Left lobe of liver (tissue), 2 donors: ENCODE measurements around the gene SIRT4. TPM values are rescaled to one million over a fixed set of nuclear protein-coding genes. Genes with fewer than 3 reads are reported as not detected.

Experiments used
- ATAC-seq: fragments of 200-7000 bp; cut with Tn5 transposase; one replicate; pipeline ENCODE4 v1.9.1; 2020; ENCODE audit warnings: mild to moderate bottlenecking, moderate library complexity
- DNase-seq: peaks from one replicate; pipeline ENCODE4 v3.0.0-alpha.2; 2020; ENCODE audit warnings: low spot score
- total RNA-seq: library from RNA; stranded (reverse); gene quantifications from one replicate; pipeline ENCODE4 v1.2.1, GENCODE V29; 2021
- donor health status: DM: no; HTN: no; CAD: no; lungs with moderate emphysema.
- donor health status: DM: no; HTN: yes; CAD: no.

Gene SIRT4
- total RNA-seq, 1 donor from 2014 or later = 3.4 TPM

DNA sequence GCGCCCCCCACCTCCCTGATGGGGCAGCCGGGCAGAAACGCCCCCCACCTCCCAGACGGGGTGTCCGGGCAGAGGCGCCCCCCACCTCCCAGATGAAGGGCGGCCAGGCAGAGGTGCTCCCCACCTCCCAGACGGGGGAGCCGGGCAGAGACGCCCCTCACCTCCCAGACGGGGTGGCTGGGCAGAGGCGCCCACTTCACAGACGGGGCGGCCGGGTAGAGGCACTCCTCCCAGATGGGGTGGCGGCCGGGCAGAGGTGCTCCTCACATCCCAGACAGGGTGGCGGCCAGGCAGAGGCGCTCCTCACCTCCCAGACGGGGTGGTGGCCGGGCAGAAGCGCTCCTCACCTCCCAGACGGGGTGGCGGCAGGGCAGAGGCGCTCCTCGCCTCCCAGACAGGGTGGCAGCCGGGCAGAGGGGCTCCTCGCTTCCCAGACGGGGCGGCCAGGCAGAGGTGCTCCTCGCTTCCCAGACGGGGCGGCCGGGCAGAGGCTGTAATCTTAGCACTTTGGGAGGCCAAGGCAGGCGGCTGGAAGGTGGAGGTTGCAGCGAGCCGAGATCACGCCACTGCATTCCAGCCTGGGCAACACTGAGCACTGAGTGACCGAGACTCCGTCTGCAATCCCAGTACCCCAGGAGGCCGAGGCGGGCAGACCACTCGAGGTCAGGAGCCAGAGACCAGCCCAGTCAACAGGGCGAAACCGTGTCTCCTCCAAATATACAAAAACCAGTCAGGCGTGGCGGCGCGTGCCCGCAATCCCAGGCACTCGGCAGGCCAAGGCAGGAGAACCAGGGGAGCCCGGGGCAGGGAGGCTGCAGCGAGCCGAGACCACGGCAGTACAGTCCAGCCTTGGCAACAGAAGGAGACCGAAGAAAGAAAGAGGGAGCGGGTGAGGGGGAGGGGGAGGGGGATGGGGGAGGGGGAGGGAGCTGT lies 23.7 kb upstream of the SIRT4 start:
- DNase-seq (no peak), ATAC-seq (no peak)

DNA sequence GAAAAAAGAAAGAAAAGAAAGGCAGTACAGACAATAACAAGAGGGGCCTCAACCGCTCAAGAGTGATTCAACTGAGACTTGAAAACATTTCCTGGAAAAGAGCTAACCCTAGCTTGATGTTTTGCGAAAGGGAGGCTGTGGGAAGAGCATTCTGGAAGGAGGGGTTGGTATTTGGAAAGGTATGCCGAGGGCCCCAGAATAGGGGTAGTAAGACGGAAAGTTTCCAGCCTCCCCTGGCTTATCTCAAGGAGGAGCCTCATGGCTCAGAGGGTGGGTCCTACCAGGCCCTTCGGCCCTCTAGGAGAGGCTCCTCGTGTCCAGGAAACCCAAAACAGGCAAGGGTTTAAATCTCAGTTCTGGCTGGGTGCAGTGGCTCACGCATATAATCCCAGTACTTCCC lies 18.8 kb upstream of the SIRT4 start:
- ATAC-seq = no peak
- DNase-seq = no peak

DNA sequence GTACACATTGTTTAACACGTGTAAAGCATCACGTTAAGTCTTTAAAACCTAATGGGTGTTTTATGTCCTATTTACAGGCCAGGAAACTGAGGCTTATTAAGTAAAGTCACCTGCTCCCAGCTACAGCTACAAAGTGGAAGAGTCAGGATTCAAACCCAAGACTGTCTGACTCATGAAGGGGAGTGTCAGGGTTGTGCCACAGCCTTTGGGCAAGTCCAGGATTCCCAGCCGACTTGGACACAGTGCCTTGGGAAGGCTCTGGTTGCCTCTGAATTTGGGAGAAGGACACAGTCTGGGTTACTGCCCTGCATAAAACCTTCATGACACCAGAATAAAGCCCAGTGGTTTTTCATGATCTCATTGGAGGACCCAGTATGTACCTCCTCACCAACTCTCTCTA lies 17.7 kb upstream of the SIRT4 start:
- no peak for ATAC-seq
- DNase-seq = no peak

DNA sequence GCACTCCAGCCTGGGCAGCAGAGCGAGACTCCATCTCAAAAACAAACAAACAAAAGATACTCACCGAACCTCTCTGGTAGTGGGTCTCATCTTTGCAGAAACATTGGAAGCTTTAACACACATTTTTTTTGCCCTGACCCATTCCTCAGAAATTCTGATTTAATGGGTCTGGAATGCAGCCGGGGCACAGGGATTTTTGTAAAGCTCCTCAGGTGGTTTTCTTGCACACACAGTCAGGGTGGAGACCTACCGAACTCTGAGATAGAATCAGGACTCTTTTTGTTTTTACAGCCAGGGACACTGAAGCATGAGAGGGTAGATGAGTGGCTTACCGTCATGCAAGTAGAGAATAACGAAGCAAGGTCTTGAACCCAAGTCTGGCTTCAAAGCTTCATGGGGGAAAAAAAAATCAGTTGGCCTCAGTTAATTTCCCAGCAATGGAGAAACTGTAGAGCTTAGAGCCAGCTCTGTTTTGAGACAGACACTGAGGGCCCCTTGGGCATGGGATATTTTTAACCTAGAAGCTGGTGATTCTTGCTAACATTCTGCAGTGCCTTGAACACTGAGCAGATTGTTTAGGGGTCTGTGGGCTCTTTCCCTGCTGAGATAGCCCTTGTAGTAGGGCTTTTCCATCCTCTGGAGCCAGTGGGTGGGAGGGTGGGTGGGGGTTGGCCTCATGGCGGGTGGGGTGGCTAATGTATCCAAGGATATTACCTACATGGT lies 15.2 kb upstream of the SIRT4 start:
- DNase-seq (no peak), ATAC-seq (no peak)

DNA sequence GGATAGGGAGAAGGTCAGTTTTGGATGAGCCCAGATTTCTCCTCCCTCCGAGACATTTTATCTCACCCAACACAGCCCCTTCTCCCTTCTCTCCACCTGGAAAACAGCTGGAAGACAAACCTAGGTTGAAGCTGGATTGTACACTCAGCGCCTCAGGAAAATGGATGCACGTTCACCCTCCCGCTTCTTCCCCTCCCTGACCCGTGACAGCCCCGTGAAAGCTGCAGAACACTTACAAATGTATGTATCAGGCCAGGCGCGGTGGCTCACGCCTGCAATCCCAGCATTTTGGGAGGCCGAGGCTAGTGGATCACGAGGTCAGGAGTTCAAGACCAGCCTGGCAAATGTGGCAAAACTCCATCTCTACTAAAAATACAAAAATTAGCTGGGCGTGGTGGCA lies 14.6 kb upstream of the SIRT4 start:
- ATAC-seq (no peak), DNase-seq (no peak)

DNA sequence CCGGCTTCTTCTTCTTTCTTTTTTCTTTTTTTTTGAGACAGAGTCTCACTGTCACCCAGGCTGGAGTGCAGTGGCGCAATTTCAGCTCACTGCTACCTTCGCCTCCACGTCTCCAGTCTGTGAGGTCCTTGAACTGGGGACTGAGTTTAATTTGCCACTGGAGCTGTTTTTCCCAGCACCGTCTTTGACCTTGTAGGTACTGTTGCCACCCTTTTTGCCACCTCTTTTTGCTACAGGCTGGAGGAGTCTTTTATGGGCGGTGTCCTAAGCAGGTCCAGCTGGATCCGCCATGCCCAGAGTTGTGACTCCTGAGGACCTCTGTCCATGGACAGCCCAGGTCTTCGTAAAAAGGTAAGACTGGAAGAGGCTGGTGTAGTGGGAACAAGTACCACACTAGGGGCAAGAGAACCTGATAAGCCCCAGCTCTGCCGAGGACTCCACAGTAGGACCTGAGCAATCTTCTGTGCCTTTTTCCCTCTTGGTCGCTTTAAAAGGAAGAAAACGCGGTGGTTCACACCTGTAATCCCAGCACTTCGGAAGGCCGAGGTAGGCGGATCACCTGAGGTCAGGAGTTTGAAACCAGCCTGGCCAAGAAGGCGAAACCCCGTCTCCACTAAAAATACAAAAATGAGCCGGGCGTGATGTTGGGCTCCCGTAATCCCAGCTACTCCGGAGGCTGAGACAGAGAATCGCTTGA lies 11.4 kb upstream of the SIRT4 start:
- ATAC-seq (peak; percentile 11), DNase-seq (peak; percentile 57)

DNA sequence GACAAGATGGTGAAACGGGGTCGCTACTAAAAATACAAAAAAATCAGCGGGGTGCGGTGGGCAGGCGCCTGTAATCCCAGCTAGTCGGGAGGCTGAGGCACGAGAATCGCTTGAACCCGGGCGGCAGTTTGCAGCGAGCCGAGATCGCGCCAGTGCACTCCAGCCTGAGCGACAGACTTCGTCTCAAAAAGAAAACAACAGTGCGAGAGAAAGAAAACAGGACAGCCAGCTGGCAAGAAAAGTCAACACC lies 9.8 kb upstream of the SIRT4 start:
- peak; percentile 3 for ATAC-seq
- DNase-seq = no peak

DNA sequence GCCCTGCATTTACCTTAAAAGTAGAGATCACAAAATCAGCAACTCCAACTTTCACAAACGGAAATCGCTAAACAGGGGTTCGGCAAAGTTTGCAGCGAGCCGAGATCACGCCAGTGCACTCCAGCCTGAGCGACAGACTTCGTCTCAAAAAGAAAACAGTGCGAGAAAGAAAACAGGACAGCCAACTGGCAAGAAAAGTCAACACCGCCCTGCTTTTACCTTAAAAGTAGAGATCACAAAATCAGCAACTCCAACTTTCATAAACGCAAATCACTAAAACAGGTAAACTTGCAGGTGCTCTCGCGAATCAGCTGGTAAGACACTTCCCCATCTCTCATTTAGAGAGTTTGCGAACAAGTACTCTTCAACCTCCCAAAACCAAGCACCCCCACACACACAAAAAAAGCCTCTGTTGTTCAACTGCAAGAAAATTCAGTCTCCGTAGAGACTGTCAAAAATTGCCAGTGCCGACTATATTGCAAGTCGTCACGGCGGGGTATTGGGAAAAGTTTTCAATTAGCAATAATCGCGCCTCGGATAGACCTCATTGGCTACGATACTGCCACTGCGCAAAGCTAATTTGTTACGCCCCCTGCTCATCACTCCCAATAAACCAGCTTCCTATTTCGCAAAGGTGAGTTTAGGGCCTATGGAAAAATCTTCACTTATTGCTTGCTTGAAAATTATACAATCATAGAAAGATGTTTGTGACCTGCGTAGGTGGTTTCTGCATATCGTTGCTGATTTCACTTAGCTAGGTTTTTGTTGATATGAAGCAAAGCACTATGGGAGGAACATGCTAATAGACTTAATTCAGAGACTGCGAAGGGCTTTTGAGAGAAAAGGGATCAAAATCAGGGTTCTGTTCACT lies 9.2 kb upstream of the SIRT4 start, which contains the start of gene RNU4-1:
TSS of gene RNU4-1 (minus strand) at position 577 of the 871 bp plus-strand sequence.
- DNase-seq = peak; percentile 81
- peak; percentile 57 for ATAC-seq

DNA sequence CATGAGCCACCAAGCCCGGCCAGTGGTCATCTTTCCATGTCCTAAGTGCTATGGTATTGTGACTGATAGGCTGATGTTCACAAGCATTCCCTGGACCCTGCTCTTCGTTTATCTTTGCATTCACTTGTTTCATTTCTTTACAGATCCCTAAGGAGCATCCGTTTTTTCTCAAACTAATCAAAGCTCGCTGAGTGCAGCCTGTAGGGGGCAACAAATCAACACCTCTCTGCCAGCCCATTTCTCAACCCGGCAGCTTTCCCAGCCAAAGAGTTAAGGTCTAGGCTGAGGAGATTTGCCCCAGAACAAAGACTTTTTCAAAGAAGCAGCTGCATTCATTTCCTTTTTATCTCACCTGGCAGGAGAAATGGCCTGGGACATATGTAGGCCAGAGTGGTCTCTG lies 12.1 kb downstream of the SIRT4 start:
- DNase-seq (no peak), ATAC-seq (no peak)

DNA sequence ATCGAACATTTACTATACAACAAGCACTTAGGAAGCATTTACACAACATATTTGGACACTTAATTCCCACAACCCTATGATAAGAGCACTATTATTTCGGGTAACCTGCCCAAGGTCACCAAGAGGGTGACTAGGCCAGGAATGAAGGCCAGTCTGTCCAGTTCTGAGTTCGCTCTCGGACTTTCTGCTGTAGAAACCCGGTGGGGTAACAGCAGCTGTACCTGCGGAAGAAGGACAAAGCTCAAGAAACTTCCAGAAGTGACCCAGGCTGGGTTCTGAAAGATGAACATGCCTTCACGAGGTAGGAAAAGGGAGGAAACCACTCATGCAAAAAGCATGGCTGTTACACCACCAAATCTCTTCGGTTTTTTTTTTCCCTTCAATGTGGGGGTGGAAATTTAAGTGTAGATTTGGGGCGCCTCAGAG lies 14.7 kb downstream of the SIRT4 start:
- DNase-seq (peak; percentile 62), ATAC-seq (peak; percentile 48)

DNA sequence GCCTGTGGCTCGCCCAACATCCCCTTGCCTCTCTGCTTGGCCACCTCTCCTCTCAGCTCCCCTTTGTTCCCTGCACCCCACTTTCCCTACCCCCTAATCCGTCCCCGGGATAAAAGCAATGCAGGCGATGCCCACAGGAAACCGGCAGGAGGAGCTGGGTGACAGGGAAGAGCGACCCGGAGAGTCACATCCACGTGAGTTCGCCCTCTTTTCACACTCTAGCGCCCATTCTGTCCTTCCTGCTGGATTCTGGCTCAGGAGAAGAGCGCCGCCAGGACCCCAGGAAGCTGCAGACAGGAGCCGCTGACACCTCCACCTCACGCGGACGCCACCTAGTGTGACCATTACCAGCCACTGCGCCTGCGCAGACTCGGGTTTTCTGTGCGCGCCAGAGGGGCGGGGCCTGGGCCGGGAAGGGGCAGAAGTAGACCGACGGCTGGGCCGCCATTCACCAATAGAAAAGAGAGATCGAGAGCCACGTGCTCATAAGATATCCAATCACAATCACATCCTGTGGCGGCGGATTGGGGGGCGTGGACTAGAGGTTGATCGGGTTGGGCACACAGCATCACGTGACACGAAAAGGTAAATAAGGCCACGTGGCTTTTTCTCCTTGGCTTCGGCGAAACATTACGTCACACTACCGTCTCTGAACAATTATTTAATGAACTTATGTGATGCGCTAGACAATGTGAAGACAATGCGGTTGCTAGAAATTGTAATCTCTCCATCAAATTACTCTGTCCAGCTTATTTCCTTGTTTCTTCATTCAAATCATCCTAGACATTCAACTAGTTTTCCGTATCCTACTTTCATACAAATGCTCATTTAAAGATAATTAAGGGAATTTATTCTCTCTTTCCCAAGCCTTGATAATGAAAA lies 15.3 kb downstream of the SIRT4 start:
- DNase-seq (peak; percentile 100), ATAC-seq (peak; percentile 90)

DNA sequence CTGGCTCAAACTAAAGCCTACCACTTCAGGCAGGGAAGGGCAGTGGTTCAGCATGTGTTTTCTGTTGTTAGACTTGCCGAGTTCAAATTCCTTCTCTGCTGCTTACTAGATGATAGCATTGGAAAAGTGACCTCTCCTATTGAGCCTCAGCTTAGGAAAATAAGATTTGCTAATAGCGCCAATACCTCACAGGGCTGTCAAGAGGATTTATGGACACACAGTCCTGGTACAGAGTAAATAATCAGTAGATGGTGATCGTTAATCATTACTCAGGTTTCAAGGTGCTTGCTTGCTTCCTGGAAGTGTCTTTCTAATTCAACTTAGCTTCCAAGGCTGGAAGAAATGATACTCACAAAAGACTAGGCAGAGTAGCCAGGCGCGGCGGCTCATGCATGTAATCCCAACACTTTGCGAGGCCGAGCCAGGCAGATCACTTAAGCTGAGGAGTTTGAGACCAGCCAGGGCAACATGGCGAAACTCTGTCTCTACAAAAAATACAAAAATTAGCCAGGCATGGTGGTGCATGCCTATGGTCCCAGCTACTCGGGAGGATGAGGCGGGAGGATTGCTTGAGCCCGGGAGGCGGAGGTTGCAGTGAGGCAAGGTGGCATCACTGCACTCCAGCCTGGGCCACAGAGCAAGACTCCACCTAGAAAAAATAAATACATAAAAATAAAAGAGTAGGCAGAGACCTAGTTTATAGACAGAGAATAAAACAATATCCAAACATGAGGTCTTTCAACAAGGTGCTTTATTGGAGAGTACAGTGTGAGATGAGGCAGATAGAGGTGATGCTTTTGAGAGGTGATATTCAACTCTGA lies 19.5 kb downstream of the SIRT4 start:
- peak; percentile 19 for ATAC-seq
- DNase-seq = no peak

DNA sequence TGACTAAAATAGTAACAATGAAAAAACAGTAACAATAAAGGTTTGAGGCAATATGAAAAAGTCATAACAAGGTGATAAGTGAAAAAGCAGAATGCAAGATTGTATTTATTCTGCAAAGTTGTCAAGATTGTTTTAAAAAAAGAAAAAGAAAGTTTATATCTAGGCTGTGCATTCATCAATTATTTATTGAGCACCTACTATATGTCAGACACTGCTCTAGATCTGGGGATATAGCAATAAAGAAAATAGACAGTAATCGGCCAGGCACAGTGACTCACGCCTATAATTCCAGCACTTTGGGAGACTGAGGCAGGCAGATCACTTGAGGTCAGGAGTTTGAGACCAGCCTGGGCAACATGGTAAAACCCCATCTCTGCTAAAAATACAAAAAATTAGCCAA lies 21.7 kb downstream of the SIRT4 start:
- DNase-seq = no peak
- ATAC-seq = no peak

DNA sequence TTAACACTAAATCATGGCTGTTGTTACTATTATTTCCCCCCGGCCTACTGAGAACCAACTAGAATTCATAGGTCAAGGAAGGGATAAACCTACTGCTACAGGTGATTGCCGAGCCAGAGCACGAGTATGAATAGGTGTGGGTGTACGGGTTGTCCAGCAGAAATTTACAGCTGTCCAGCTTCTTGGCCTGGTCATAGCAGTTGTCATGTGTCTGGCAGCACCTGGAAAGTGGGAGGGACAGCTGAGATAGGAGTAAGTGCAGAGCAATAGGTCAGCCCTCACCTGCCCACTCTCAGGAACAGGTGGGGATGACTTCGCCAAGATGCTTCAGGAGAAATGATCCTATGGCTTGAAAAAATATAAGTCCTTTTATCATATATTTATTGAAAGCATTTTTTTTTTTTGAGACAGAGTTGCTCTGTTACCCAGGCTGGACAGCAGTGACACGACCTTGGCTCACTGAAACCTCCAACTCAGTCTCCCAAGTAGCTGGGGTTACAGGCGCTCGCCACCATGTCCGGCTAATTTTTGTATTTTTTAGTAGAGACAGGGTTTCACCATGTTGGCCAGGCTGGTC lies 22.8 kb downstream of the SIRT4 start:
- ATAC-seq = peak; percentile 77
- peak; percentile 80 for DNase-seq

DNA sequence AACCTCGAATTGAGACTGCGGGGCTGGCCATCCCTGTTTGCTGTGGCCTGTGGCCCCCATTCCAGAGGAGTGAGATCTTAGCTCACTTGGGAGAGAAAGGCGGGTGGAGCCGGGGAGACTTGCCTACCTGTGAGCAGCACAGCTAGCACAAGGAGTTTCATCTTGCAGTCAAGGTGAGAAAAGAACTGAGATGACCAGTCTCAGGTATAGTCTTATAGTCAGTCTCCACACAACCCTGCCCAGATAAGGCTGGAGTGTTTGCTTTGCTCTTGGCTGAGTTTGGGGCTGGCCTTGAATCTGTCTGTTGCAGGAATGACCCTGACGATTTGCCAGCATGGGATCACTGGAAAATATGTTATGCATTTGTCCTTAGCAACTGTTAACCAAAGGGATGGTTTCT lies 25.5 kb downstream of the SIRT4 start, which contains the start of gene PLA2G1B:
TSS of gene PLA2G1B (minus strand) at position 187 of the 400 bp plus-strand sequence. CDS start at position 161, 26 bp downstream.
- DNase-seq (no peak), ATAC-seq (peak; percentile 39)

DNA sequence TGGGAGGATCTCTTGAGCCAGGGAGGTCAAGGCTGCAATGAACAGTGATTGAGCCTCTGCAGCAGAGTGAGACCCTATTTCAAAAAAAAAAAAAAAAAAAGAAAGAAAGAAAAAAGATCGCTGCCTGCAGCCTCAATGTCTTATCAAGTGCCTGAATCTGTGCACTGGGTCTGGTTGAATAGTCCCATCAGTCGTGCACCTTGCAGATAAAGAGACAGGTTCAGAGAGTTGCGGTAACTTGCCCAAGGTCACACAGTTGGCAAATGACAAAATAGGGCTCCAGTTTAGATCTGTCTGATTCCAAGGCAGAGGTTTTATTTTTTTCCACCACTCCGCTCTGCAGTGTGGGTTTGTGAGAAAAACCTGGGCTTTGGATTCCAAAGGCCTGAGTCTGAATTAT lies 26.1 kb downstream of the SIRT4 start:
- DNase-seq (no peak), ATAC-seq (no peak)

DNA sequence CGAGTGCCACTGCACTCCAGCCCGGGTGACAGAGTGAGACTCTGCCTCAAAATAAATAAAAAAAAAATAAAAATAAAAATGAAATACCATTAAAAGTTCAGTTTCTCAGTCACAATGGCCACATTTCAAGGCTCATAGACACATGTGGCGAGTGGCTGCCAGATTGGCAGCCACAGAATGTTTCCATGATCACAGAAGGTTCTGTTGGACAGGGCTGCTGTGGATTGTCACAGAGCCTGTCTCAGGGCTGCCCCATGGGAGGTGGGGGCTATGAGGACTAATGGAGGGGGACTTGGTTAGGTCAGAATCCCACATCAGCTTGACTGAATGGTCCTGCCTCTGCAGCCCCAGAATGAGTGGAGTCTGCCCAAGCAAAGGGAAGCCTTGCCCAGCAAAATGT lies 29.3 kb downstream of the SIRT4 start:
- ATAC-seq = peak; percentile 32
- no peak for DNase-seq

DNA sequence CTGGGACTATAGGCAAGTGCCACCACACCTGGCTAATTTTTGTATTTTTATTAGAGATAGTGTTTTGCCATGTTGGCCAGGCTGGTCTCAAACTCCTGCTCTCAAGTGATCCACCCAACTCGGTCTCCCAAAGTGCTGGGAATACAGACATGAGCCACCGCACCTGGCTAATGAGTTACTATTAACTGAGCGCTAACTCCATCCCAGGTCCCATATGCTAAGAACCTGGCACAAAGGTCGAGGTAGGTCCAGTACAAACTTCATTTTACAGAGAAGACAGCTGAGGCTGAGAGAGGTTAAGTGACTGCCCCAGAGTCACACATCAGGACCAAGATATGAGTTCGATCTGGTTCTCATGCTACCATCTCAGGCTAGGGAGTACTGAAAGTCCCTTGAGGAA lies 29.9 kb downstream of the SIRT4 start:
- DNase-seq (no peak), ATAC-seq (no peak)
